ENCODE data around the gene PAK5. TPM values are rescaled to one million over a fixed set of nuclear protein-coding genes. Genes with fewer than 3 reads are reported as not detected.

PAK5 gene
- total RNA-seq, 2 experiments from 2014 or later, result not detected

- Mint-ChIP-seq H3K9me3 (no peaks in the 10 kb centered on the region), H3K27ac (no peak overlapping the region), H3K27me3 (no peaks in the 10 kb centered on the region), H3K4me3 (no peak overlapping the region), H3K36me3 (ENCODE audit: low read depth) (no peaks in the 10 kb centered on the region), H3K4me1 (ENCODE audit: low read depth) (no peaks in the 10 kb centered on the region)
- no peak for TF ChIP-seq CTCF (IDR thresholded peaks at IDR 0.05)
- DNase-seq, result no peak
- Histone ChIP-seq H3K27me3 (ENCODE audit: control insufficient read depth in 1 of 2, insufficient read depth in 2 of 2, low read length in 2 of 2) (no peaks in the 10 kb centered on the region), H3K27ac (ENCODE audit: low read depth in 1 of 2, low read length in 2 of 2) (no peak overlapping the region), H3K36me3 (ENCODE audit: insufficient read depth, low read length) (no peaks in the 10 kb centered on the region), H3K9me3 (ENCODE audit: control insufficient read depth in 1 of 2, insufficient read depth in 1 of 2, low read length in 2 of 2) (no peaks in the 10 kb centered on the region), H3K4me1 (ENCODE audit: insufficient read depth, low read length) (no peaks in the 10 kb centered on the region), H3K4me3 (ENCODE audit: low read length) (no peak overlapping the region)
- ChIA-PET CTCF (no interaction called here), POLR2A (no interaction called here)
- intact Hi-C loops (cut with DNase I, micrococcal nuclease), result no loop called here
- no peak for ATAC-seq (ENCODE audit: poor library complexity)
Measured at GRCh38 chr20:9632991-9633390, 205.9 kb downstream of the PAK5 start.

GRCh38 chr20:9632265-9632664 is 206.6 kb downstream of the PAK5 start:
- no peaks in the 10 kb centered on the region for H3K27me3 Mint-ChIP-seq
- Histone ChIP-seq H3K27ac (ENCODE audit: low read depth in 1 of 2, low read length in 2 of 2) (no peak overlapping the region), H3K36me3 (ENCODE audit: insufficient read depth, low read length) (no peaks in the 10 kb centered on the region), H3K27me3 (ENCODE audit: control insufficient read depth in 1 of 2, insufficient read depth in 2 of 2, low read length in 2 of 2) (no peaks in the 10 kb centered on the region), H3K4me3 (ENCODE audit: low read length) (no peak overlapping the region), H3K4me1 (ENCODE audit: insufficient read depth, low read length) (no peaks in the 10 kb centered on the region), H3K9me3 (ENCODE audit: control insufficient read depth in 1 of 2, insufficient read depth in 1 of 2, low read length in 2 of 2) (no peaks in the 10 kb centered on the region)
- no peak for TF ChIP-seq CTCF (IDR thresholded peaks at IDR 0.05)
- no peak overlapping the region for H3K27ac Mint-ChIP-seq
- no peak overlapping the region for H3K4me3 Mint-ChIP-seq
- intact Hi-C loops (cut with DNase I, micrococcal nuclease), result no loop called here
- H3K9me3 Mint-ChIP-seq, result no peaks in the 10 kb centered on the region
- H3K36me3 Mint-ChIP-seq (ENCODE audit: low read depth), result no peaks in the 10 kb centered on the region
- POLR2A ChIA-PET, result no interaction called here
- H3K4me1 Mint-ChIP-seq (ENCODE audit: low read depth), result no peaks in the 10 kb centered on the region
- CTCF ChIA-PET, result no interaction called here
- DNase-seq (no peak), ATAC-seq (ENCODE audit: poor library complexity) (no peak)

GRCh38 chr20:9630554-9630953 is 208.3 kb downstream of the PAK5 start:
- no peak overlapping the region for H3K4me3 Mint-ChIP-seq
- Histone ChIP-seq H3K27ac (ENCODE audit: low read depth in 1 of 2, low read length in 2 of 2) (no peak overlapping the region), H3K4me3 (ENCODE audit: low read length) (no peak overlapping the region), H3K36me3 (ENCODE audit: insufficient read depth, low read length) (no peaks in the 10 kb centered on the region), H3K9me3 (ENCODE audit: control insufficient read depth in 1 of 2, insufficient read depth in 1 of 2, low read length in 2 of 2) (no peaks in the 10 kb centered on the region), H3K4me1 (ENCODE audit: insufficient read depth, low read length) (no peaks in the 10 kb centered on the region), H3K27me3 (ENCODE audit: control insufficient read depth in 1 of 2, insufficient read depth in 2 of 2, low read length in 2 of 2) (no peaks in the 10 kb centered on the region)
- no peaks in the 10 kb centered on the region for H3K9me3 Mint-ChIP-seq
- no peak for ATAC-seq (ENCODE audit: poor library complexity)
- DNase-seq, result no peak
- CTCF ChIA-PET, result no interaction called here
- no peak for TF ChIP-seq CTCF (IDR thresholded peaks at IDR 0.05)
- no peaks in the 10 kb centered on the region for H3K4me1 Mint-ChIP-seq (ENCODE audit: low read depth)
- intact Hi-C loops (cut with DNase I, micrococcal nuclease), result no loop called here
- H3K27ac Mint-ChIP-seq, result no peak overlapping the region
- no peaks in the 10 kb centered on the region for H3K27me3 Mint-ChIP-seq
- POLR2A ChIA-PET, result no interaction called here
- H3K36me3 Mint-ChIP-seq (ENCODE audit: low read depth), result no peaks in the 10 kb centered on the region

Data from CD4-positive, alpha-beta T cell (primary cell).